GM19023 (cell line): ENCODE measurements around the gene C1GALT1C1.

Experiments used
- ATAC-seq: cut with Tn5 transposase; IDR thresholded peaks from one replicate; pipeline ENCODE4 v1.9.1; 2021; ENCODE audit warnings: mild to moderate bottlenecking, moderate library complexity; ENCODE audit not compliant: unreplicated experiment

C1GALT1C1 gene

GRCh38 chrX:120585702-120586101 is 44.2 kb downstream of the C1GALT1C1 start:
- no peak for ATAC-seq
